KBM-7 (cell line): Measurements from ENCODE around the gene ASB10.

Source experiments
- DNase-seq: peaks from one replicate; pipeline ENCODE4 v3.0.0-alpha.2; 2015
- in situ Hi-C: fragments of 300-500 bp; cut with MboI; formaldehyde crosslinking; loops from 2 replicates; pipeline ENCODE4 v1.14.3; 2020; ENCODE audit warnings: low sequenced_read_pairs, low pct_unique_long_range_greater_than_20kb, mixed read lengths

ASB10 gene

DNA sequence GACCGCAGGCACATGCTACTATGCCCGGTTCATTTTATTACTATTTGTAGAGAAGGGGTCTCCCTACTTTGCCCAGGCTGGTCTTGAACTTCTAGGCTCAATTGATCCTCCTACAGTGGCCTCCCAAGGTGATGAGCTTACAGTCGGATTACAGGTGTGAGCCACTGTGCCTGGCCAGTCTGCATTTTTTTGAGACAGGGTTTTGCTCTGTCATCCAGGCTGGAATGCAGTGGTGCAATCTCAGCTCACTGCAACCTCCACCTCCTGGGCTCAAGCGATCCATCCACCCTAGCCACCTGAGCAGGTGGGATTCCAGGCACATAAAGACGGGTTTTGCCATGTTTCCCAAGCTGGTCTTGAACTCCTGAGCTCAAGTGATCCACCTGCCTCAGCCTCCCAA lies 25.6 kb upstream of the ASB10 start:
- in situ Hi-C loops = no loop called here
- no peak for DNase-seq

DNA sequence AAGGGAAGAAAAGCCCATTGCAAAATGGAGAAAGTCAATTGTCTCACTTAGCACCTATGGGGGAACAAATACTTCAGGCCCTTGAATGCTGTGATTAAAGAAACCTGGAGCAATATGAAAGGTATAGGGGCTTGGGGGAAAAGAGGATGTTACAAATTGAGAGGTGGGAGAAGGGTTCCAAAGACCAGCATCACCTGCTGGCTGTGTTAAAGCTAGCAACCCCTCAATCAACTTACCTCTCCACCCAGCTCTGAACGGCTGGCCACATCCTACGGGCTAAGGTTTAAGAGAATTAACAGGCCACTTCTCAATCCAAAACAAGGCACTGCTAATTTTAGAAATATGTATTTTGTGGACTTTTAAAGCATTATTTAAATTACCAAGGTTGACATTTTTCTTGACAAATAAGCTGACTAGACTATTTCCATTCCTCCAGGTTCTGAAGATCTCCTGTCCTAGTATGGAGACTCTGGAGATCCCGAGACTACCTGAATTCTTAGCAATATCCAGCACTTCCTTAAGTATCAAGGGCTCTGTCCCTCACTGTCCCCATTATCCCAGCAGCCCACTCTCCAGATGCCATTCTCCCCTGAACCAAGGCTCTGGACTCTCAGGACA lies 24.2 kb upstream of the ASB10 start:
- in situ Hi-C loops = no loop called here
- DNase-seq = no peak

GRCh38 chr7:151210087-151210854 lies 23.2 kb upstream of the ASB10 start, which contains the start of gene H2BK1:
TSS of gene H2BK1 (minus strand) at chr7:151210488. CDS start at chr7:151210318, 170 bp downstream.
- no peak for DNase-seq
- in situ Hi-C loops = no loop called here

DNA sequence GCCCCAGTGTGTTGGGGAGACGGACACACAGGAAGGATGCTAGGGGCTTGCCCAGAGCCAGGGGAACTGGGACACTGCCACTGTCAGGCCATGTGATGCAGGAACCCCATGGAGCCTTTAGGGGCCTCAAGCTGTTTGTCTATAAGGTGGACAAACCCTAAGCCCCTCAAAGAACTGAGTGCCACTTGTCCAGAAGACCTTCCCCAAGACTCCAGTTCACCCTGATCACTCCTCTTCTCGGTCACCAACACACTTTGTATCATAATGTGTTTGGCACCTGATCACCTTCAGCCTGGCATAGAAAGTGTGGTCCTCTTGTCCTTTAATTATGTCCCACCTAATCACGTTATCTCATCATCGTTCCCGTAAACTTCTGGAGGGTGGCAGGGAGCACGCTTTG lies 22.5 kb upstream of the ASB10 start:
- in situ Hi-C loops = no loop called here
- DNase-seq = no peak

DNA sequence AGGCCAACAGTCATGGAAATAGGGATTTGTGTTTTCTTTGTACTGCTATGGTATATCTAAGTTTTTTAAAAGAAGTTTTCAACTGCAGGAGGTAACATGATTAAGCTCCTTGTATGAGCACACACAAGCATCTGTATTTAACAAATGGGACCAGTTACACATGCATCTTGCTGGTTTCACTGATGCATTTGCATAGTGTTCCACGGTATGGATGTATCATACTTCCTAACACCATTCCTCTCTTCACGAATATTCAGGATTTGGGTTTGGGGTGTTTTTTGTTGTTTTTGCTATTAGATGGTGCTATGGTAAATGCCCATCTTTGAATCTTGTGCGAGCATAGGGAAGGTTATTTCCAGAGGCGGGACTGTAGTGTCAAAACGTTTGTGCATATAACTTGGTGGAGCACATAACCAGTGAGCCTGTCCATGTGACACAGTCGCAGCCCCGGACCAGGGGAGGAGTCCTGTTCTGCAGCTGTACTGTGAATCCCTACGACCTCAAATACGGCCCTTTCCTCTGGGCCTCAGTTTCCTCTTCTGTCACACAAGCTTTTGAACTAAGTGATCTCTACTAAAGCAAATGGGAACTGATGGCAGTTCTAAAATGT lies 21.3 kb upstream of the ASB10 start:
- in situ Hi-C loops = no loop called here
- no peak for DNase-seq

GRCh38 chr7:151207804-151208203 lies 20.8 kb upstream of the ASB10 start:
- in situ Hi-C loops = no loop called here

DNA sequence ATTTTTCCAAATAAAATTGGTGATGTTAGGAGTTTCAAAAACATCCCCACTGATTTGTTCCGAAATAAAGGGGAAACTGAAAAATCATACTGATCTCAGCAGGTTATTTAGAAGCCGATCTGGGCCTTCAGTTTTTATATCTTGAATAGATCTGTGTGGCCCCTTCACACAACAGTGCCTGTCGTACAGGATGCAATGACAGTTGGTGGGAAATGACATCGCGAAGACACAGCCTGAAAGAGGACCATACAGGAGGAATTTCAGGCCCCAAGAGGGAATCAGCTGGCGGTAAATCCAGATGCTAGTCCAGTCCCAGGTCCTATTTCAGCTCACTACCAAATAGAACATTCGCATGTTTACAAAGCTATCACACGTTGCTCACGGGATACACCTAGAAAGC lies 20.3 kb upstream of the ASB10 start:
- DNase-seq = no peak
- in situ Hi-C loops = no loop called here

More at GRCh38 chr7:151207804-151208203, 20.8 kb upstream of the ASB10 start:
- no peak for DNase-seq

DNA sequence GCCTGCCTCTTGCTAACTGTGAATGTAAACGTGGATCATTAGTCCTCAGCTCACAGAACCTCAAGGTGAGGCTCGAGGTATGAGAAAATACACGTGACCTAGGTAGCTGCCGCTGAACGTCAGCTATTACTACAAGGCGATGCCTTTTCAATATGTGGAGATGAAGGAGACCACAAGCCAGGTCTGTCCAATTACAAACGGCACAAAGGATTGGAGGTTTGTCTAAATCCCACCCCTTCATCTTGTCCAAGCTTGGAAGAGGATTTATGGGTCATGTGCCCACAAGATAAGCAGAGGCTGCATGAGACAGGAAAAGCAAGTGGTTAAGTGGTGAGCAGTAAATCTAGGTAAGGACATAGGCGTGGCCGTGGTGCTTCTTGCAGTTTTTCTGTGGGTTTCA lies 19.9 kb upstream of the ASB10 start:
- DNase-seq = peak; percentile 89
- in situ Hi-C loops = no loop called here

- in situ Hi-C loops = no loop called here
Observed at GRCh38 chr7:151205730-151206129, 18.7 kb upstream of the ASB10 start.

GRCh38 chr7:151204383-151205032 lies 17.5 kb upstream of the ASB10 start:
- DNase-seq = no peak
- in situ Hi-C loops = no loop called here

More at GRCh38 chr7:151205730-151206129, 18.7 kb upstream of the ASB10 start:
- no peak for DNase-seq

DNA sequence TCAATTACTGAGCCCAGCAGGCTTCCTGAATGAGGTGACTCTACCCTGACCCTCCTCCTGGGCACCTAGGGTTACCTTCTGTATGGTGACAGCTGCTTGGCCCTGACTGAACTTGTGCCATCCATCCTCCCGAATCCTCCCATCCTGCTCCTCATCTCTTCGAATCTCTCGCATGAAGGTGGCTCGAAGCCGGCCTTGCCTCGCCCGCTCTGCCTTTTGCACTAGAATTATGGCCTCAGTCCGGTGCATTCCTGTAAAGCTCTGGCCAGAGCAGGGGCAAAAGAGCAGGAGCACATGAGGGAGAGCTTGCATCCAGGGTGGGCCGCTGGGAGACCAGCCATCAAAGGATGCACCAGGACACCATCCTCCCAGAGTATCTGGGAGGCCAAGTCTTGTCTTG lies 15.8 kb upstream of the ASB10 start:
- in situ Hi-C loops = no loop called here
- no peak for DNase-seq

- in situ Hi-C loops = no loop called here
- DNase-seq = no peak
Observed at GRCh38 chr7:151201751-151202150, 14.7 kb upstream of the ASB10 start.

DNA sequence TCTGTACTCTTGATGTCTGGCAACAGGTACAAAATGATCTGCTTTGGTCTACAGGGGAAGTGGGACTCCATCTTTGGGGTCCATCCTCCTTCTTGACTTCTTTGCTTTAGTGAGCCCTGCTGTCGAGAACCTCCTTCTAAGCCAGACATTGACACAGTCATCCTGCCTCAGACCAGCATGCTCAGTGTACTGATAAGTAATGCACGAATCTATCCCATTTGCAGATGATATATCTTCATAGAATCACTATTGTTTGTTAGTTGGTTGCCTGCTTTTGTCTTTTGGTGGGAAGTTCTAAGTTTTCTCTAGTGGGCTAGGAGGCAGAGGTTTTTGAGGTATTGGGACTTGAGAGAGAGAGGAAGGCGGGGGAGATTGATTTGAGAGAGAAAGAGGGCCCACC lies 14.3 kb upstream of the ASB10 start:
- in situ Hi-C loops = no loop called here

GRCh38 chr7:151198945-151199848 lies 12.1 kb upstream of the ASB10 start:
- DNase-seq = no peak
- in situ Hi-C loops = no loop called here

More for the DNA sequence above, 14.3 kb upstream of the ASB10 start:
- no peak for DNase-seq

GRCh38 chr7:151197932-151198331 lies 10.9 kb upstream of the ASB10 start:
- in situ Hi-C loops = no loop called here
- no peak for DNase-seq

GRCh38 chr7:151195616-151196450 lies 8.8 kb upstream of the ASB10 start:
- in situ Hi-C loops = no loop called here
- no peak for DNase-seq

- DNase-seq = no peak
- in situ Hi-C loops = no loop called here
Observed at GRCh38 chr7:151194188-151194587, 7.1 kb upstream of the ASB10 start.
